Measurements from ENCODE around the gene PGBD5.
A peak's percentile ranks its signal among the peaks of the same experiment; 100 is the strongest.

Gene PGBD5

GRCh38 chr1:230425252-230426091 is 660 bp downstream of the PGBD5 start:
- WGBS, result 1% methylated on average over 46 of the region's 108 CpGs
- Histone ChIP-seq H4K8ac (ENCODE audit: low read length) (no peak overlapping the region), H2AK5ac (ENCODE audit: low read length, severe bottlenecking) (no peak overlapping the region), H3K9ac (ENCODE audit: low read length) (no peak overlapping the region), H3K4me2 (ENCODE audit: low read length, poor library complexity, severe bottlenecking) (peak overlapping the region; percentile 56), H3K4ac (ENCODE audit: low read depth in 1 of 2, low read length in 2 of 2) (no peak overlapping the region), H3K36me3 (ENCODE audit: control insufficient read depth in 1 of 2, insufficient read depth in 2 of 2, low read depth in 1 of 2, low read length in 2 of 2) (no peaks in the 10 kb centered on the region), H3K27ac (ENCODE audit: low read length, poor library complexity, severe bottlenecking) (no peak overlapping the region), H3K79me1 (replicated peaks; ENCODE audit: low read length, poor library complexity, severe bottlenecking) (no peaks in the 10 kb centered on the region), H2BK15ac (ENCODE audit: low read depth, poor library complexity, severe bottlenecking) (no peak overlapping the region), H2BK120ac (ENCODE audit: low read depth, low read length) (no peak overlapping the region), H3K18ac (ENCODE audit: low read depth in 1 of 2, low read length in 2 of 2) (no peak overlapping the region), H2BK12ac (ENCODE audit: low read length in 2 of 2) (no peak overlapping the region), H3K14ac (ENCODE audit: low read length in 2 of 2) (no peak overlapping the region), H3K27me3 (ENCODE audit: control insufficient read depth in 1 of 2, insufficient read depth in 1 of 2, low read length in 2 of 2) (peaks cover 69 to 72% of the 10 kb centered on the region in 2 experiments), H3K9me3 (ENCODE audit: control insufficient read depth, low read length) (no peaks in the 10 kb centered on the region), H2BK5ac (ENCODE audit: low read depth, low read length, poor library complexity, severe bottlenecking) (no peak overlapping the region), H3K4me3 (ENCODE audit: insufficient read depth in 1 of 2, low read depth in 1 of 2, low read length in 2 of 2) (peak overlapping the region in 1 of 2 experiments; percentile 58), H3K4me1 (ENCODE audit: control insufficient read depth, insufficient read depth, low read depth, low read length) (peaks cover 16% of the 10 kb centered on the region), H3K23ac (ENCODE audit: low read length in 2 of 2) (no peak overlapping the region), H4K91ac (ENCODE audit: low read length) (no peak overlapping the region), H2AFZ (ENCODE audit: low read depth, low read length) (no peak overlapping the region)
- peak; percentile 2 for DNase-seq

DNA sequence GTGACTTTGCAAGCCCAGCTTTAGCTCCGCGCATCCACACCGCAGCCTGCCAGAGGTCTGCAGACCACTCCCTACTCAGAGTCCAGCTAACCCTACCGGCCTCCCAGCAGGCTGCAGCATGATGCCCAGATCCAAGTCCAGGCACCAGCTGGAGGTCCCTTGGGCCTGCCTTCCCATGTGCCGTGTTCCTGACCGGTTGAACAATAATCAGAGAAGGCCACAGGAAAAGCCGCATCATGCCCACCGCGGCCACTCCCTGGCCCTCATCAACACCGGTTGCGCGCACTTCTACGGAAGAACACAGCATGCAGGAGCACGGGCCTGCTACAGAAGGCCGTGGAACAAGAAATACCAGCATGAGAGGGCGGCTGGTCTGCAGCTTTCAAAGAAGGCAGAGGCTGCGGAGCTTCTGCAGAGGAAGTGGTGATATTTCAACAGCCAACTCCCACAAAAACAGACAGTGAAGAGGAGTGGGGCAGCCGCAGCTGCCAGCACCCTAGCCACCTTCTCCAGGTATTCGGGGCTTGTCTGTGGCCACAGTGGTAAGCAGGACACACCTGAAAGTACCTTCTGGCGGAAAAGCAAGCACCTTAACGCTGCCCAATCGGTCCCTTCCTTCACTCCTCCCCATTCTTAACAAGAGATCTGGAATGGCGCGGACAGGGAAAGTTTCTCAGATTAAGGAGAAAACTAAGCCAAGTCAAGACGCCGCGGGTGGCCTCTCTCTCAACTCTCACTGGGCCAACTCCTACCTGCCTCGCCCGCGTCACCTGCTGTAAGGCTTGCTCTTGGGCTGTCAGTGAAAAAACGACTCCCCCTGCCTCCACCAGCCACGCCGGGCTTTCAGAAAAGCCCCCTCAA is 1.5 kb downstream of the PGBD5 start:
- 16% methylated on average over 33 of the region's 33 CpGs for WGBS
- no peak overlapping the region for H2BK5ac ChIP-seq (ENCODE audit: low read depth, low read length, poor library complexity, severe bottlenecking)

GRCh38 chr1:230423951-230424350 is 2.2 kb downstream of the PGBD5 start:
- H2BK120ac ChIP-seq (ENCODE audit: low read depth, low read length), result no peak overlapping the region
- no peak overlapping the region for H4K8ac ChIP-seq (ENCODE audit: low read length)
- no peak overlapping the region for H2AK5ac ChIP-seq (ENCODE audit: low read length, severe bottlenecking)
- H3K9me3 ChIP-seq (ENCODE audit: control insufficient read depth, low read length), result no peaks in the 10 kb centered on the region
- H3K9ac ChIP-seq (ENCODE audit: low read length), result no peak overlapping the region
- peaks cover 59 to 64% of the 10 kb centered on the region in 2 experiments for H3K27me3 ChIP-seq (ENCODE audit: control insufficient read depth in 1 of 2, insufficient read depth in 1 of 2, low read length in 2 of 2)
- no peak overlapping the region for H3K4me2 ChIP-seq (ENCODE audit: low read length, poor library complexity, severe bottlenecking)
- H4K91ac ChIP-seq (ENCODE audit: low read length), result no peak overlapping the region
- H3K14ac ChIP-seq (ENCODE audit: low read length in 2 of 2), result no peak overlapping the region
- H3K4me3 ChIP-seq (ENCODE audit: insufficient read depth in 1 of 2, low read depth in 1 of 2, low read length in 2 of 2), result no peak overlapping the region
- H3K27ac ChIP-seq (ENCODE audit: low read length, poor library complexity, severe bottlenecking), result no peak overlapping the region
- no peak overlapping the region for H2AFZ ChIP-seq (ENCODE audit: low read depth, low read length)
- no peaks in the 10 kb centered on the region for H3K79me1 ChIP-seq (replicated peaks; ENCODE audit: low read length, poor library complexity, severe bottlenecking)
- no peak overlapping the region for H3K18ac ChIP-seq (ENCODE audit: low read depth in 1 of 2, low read length in 2 of 2)
- no peak overlapping the region for H3K4ac ChIP-seq (ENCODE audit: low read depth in 1 of 2, low read length in 2 of 2)
- peaks cover 16% of the 10 kb centered on the region for H3K4me1 ChIP-seq (ENCODE audit: control insufficient read depth, insufficient read depth, low read depth, low read length)
- no peak overlapping the region for H2BK12ac ChIP-seq (ENCODE audit: low read length in 2 of 2)
- no peak for DNase-seq
- 94% methylated on average over 4 of the region's 4 CpGs for WGBS
- H2BK5ac ChIP-seq (ENCODE audit: low read depth, low read length, poor library complexity, severe bottlenecking), result no peak overlapping the region
- no peak overlapping the region for H2BK15ac ChIP-seq (ENCODE audit: low read depth, poor library complexity, severe bottlenecking)
- H3K36me3 ChIP-seq (ENCODE audit: control insufficient read depth in 1 of 2, insufficient read depth in 2 of 2, low read depth in 1 of 2, low read length in 2 of 2), result no peaks in the 10 kb centered on the region
- H3K23ac ChIP-seq (ENCODE audit: low read length in 2 of 2), result no peak overlapping the region

More for the DNA sequence above, 1.5 kb downstream of the PGBD5 start:
- no peak overlapping the region for H3K23ac ChIP-seq (ENCODE audit: low read length in 2 of 2)
- no peak overlapping the region for H4K91ac ChIP-seq (ENCODE audit: low read length)
- no peak overlapping the region for H3K4me3 ChIP-seq (ENCODE audit: insufficient read depth in 1 of 2, low read depth in 1 of 2, low read length in 2 of 2)
- no peak for DNase-seq
- H3K36me3 ChIP-seq (ENCODE audit: control insufficient read depth in 1 of 2, insufficient read depth in 2 of 2, low read depth in 1 of 2, low read length in 2 of 2), result no peaks in the 10 kb centered on the region
- H3K9ac ChIP-seq (ENCODE audit: low read length), result no peak overlapping the region
- no peak overlapping the region for H2BK15ac ChIP-seq (ENCODE audit: low read depth, poor library complexity, severe bottlenecking)
- H2BK12ac ChIP-seq (ENCODE audit: low read length in 2 of 2), result no peak overlapping the region
- H3K4me1 ChIP-seq (ENCODE audit: control insufficient read depth, insufficient read depth, low read depth, low read length), result peaks cover 16% of the 10 kb centered on the region
- H3K79me1 ChIP-seq (replicated peaks; ENCODE audit: low read length, poor library complexity, severe bottlenecking), result no peaks in the 10 kb centered on the region
- no peak overlapping the region for H3K4ac ChIP-seq (ENCODE audit: low read depth in 1 of 2, low read length in 2 of 2)
- no peak overlapping the region for H3K18ac ChIP-seq (ENCODE audit: low read depth in 1 of 2, low read length in 2 of 2)
- no peak overlapping the region for H2AFZ ChIP-seq (ENCODE audit: low read depth, low read length)
- H3K27ac ChIP-seq (ENCODE audit: low read length, poor library complexity, severe bottlenecking), result no peak overlapping the region
- H2AK5ac ChIP-seq (ENCODE audit: low read length, severe bottlenecking), result no peak overlapping the region
- no peak overlapping the region for H4K8ac ChIP-seq (ENCODE audit: low read length)
- H3K4me2 ChIP-seq (ENCODE audit: low read length, poor library complexity, severe bottlenecking), result peak overlapping the region; percentile 56
- no peak overlapping the region for H3K14ac ChIP-seq (ENCODE audit: low read length in 2 of 2)
- H3K27me3 ChIP-seq (ENCODE audit: control insufficient read depth in 1 of 2, insufficient read depth in 1 of 2, low read length in 2 of 2), result peaks cover 66 to 69% of the 10 kb centered on the region in 2 experiments
- H2BK120ac ChIP-seq (ENCODE audit: low read depth, low read length), result no peak overlapping the region
- no peaks in the 10 kb centered on the region for H3K9me3 ChIP-seq (ENCODE audit: control insufficient read depth, low read length)

GRCh38 chr1:230423261-230423660 is 2.9 kb downstream of the PGBD5 start:
- WGBS, result 91% methylated on average over 5 of the region's 5 CpGs
- Histone ChIP-seq H2BK120ac (ENCODE audit: low read depth, low read length) (no peak overlapping the region), H3K4me2 (ENCODE audit: low read length, poor library complexity, severe bottlenecking) (no peak overlapping the region), H3K27me3 (ENCODE audit: control insufficient read depth in 1 of 2, insufficient read depth in 1 of 2, low read length in 2 of 2) (peaks cover 61 to 62% of the 10 kb centered on the region in 2 experiments), H3K36me3 (ENCODE audit: control insufficient read depth in 1 of 2, insufficient read depth in 2 of 2, low read depth in 1 of 2, low read length in 2 of 2) (no peaks in the 10 kb centered on the region), H3K9me3 (ENCODE audit: control insufficient read depth, low read length) (no peaks in the 10 kb centered on the region), H3K4me3 (ENCODE audit: insufficient read depth in 1 of 2, low read depth in 1 of 2, low read length in 2 of 2) (no peak overlapping the region), H2AFZ (ENCODE audit: low read depth, low read length) (no peak overlapping the region), H3K9ac (ENCODE audit: low read length) (no peak overlapping the region), H3K14ac (ENCODE audit: low read length in 2 of 2) (no peak overlapping the region), H2AK5ac (ENCODE audit: low read length, severe bottlenecking) (no peak overlapping the region), H3K4ac (ENCODE audit: low read depth in 1 of 2, low read length in 2 of 2) (no peak overlapping the region), H3K23ac (ENCODE audit: low read length in 2 of 2) (no peak overlapping the region), H3K4me1 (ENCODE audit: control insufficient read depth, insufficient read depth, low read depth, low read length) (peaks cover 16% of the 10 kb centered on the region), H3K27ac (ENCODE audit: low read length, poor library complexity, severe bottlenecking) (no peak overlapping the region), H2BK12ac (ENCODE audit: low read length in 2 of 2) (no peak overlapping the region), H4K91ac (ENCODE audit: low read length) (no peak overlapping the region), H3K18ac (ENCODE audit: low read depth in 1 of 2, low read length in 2 of 2) (no peak overlapping the region), H3K79me1 (replicated peaks; ENCODE audit: low read length, poor library complexity, severe bottlenecking) (no peaks in the 10 kb centered on the region), H2BK15ac (ENCODE audit: low read depth, poor library complexity, severe bottlenecking) (no peak overlapping the region), H2BK5ac (ENCODE audit: low read depth, low read length, poor library complexity, severe bottlenecking) (no peak overlapping the region), H4K8ac (ENCODE audit: low read length) (no peak overlapping the region)
- DNase-seq, result no peak
